Measurements from ENCODE around the gene SCGN. TPM values are rescaled to one million over a fixed set of nuclear protein-coding genes. Genes with fewer than 3 reads are reported as not detected.

SCGN gene
- total RNA-seq, 1 donor from 2014 or later: not detected

GRCh38 chr6:25645916-25646315, 6.1 kb upstream of the SCGN start:
- Histone ChIP-seq H3K4me3 (ENCODE audit: low read depth, low read length) (no peak overlapping the region), H3K36me3 (ENCODE audit: control insufficient read depth, insufficient read depth, low read length) (no peaks in the 10 kb centered on the region), H3K27me3 (ENCODE audit: control insufficient read depth, insufficient read depth, low read length) (peaks cover 3% of the 10 kb centered on the region)
- no peak for DNase-seq (ENCODE audit: low read depth)
- TF ChIP-seq CTCF (IDR thresholded peaks at IDR 0.05; ENCODE audit: insufficient read depth, low read length, severe bottlenecking): no peak
- FAIRE-seq: no peak

- TF ChIP-seq CTCF (IDR thresholded peaks at IDR 0.05; ENCODE audit: insufficient read depth, low read length, severe bottlenecking): no peak
- Histone ChIP-seq H3K36me3 (ENCODE audit: control insufficient read depth, insufficient read depth, low read length) (no peaks in the 10 kb centered on the region), H3K27me3 (ENCODE audit: control insufficient read depth, insufficient read depth, low read length) (no peaks in the 10 kb centered on the region), H3K4me3 (ENCODE audit: low read depth, low read length) (no peak overlapping the region)
- FAIRE-seq: no peak
- no peak for DNase-seq (ENCODE audit: low read depth)
These were observed 2.4 kb upstream of the SCGN start for GRCh38 chr6:25649611-25650010.

GRCh38 chr6:25655723-25656122, 3.7 kb downstream of the SCGN start:
- DNase-seq (ENCODE audit: low read depth) (no peak), FAIRE-seq (no peak)
- TF ChIP-seq CTCF (IDR thresholded peaks at IDR 0.05; ENCODE audit: insufficient read depth, low read length, severe bottlenecking): no peak
- H3K36me3 ChIP-seq (ENCODE audit: control insufficient read depth, insufficient read depth, low read length): no peaks in the 10 kb centered on the region
- no peaks in the 10 kb centered on the region for H3K27me3 ChIP-seq (ENCODE audit: control insufficient read depth, insufficient read depth, low read length)
- no peak overlapping the region for H3K4me3 ChIP-seq (ENCODE audit: low read depth, low read length)

DNA sequence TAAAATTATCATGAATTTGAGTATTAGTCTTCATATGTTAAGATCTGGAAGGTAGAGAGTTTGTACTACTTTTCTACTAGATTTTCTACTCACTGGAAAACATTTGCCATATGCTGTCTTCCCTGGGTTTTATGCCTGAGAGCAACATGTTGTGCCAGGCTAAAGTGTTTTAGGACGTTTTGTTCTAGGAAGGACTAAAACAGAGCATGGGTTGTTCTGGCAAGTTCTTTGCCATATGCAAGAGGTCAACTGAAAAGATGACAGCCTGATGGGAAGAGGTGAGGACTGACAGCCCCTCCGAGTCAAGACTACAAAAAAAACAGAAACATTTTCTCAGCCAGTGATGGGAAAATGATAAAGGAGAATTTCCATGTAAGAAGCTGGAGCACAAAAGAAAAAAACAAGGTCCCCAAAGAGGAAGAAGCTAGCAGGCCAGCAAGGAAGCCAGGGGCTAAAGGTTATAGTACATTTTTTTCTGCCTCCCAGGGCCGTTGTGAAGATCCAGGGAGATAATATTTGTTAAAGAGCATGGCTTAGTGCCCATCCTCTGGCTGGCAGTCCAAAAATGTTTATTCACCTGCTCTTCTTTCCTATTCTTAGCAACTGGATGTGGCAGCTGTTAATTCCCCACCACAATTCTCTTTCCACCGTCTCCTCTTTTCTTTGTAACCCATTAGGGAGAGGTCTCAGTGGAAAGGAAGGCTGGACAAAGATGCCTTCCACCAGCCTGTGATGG, 7.8 kb downstream of the SCGN start:
- Histone ChIP-seq H3K4me3 (ENCODE audit: low read depth, low read length) (no peak overlapping the region), H3K27me3 (ENCODE audit: control insufficient read depth, insufficient read depth, low read length) (no peaks in the 10 kb centered on the region), H3K36me3 (ENCODE audit: control insufficient read depth, insufficient read depth, low read length) (no peaks in the 10 kb centered on the region)
- no peak for TF ChIP-seq CTCF (IDR thresholded peaks at IDR 0.05; ENCODE audit: insufficient read depth, low read length, severe bottlenecking)
- FAIRE-seq: no peak
- DNase-seq (ENCODE audit: low read depth): no peak

DNA sequence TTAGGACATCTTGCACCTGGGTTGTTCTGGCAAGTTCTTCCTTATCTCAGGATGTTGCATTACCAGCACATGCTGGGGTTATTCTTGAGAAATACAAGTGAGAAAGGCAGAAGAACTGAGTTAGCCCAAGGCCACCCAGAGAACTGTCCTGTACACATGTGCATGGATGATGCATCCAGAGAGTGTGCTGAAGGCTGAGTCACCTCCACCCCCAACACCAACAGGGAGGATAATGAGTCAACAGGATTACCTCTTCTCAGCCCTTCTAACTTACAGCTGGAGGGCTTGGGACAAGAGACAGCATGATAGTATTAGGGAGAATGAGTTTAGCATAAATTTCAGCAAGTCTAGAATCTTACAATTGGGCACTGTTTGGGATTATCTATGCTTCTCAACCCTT, 8.5 kb downstream of the SCGN start:
- FAIRE-seq: peak; percentile 99
- Histone ChIP-seq H3K4me3 (ENCODE audit: low read depth, low read length) (no peak overlapping the region), H3K36me3 (ENCODE audit: control insufficient read depth, insufficient read depth, low read length) (no peaks in the 10 kb centered on the region), H3K27me3 (ENCODE audit: control insufficient read depth, insufficient read depth, low read length) (peaks cover 1% of the 10 kb centered on the region)
- peak; percentile 98 for DNase-seq (ENCODE audit: low read depth)
- no peak for TF ChIP-seq CTCF (IDR thresholded peaks at IDR 0.05; ENCODE audit: insufficient read depth, low read length, severe bottlenecking)
